ENCODE measurements around the gene LARGE1. TPM values are rescaled to one million over a fixed set of nuclear protein-coding genes. Genes with fewer than 3 reads are reported as not detected.

The LARGE1 gene
- total and polyA plus RNA-seq, 2 of the 8 experiments (the other 6 are each of a cell fraction or from before 2014, with no cell fraction given), result 43.7 to 83.0 TPM

GRCh38 chr22:33589297-33589696 lies 331.0 kb downstream of the LARGE1 start:
- H2AFZ ChIP-seq (ENCODE audit: low read length), result no peak overlapping the region
- H3K9ac ChIP-seq (replicated peaks in 1 of 4; ENCODE audit: extremely low read depth in 1 of 4, low read depth in 3 of 4, low read length in 3 of 4), result no peak overlapping the region
- H2BK12ac ChIP-seq (ENCODE audit: low read depth, low read length), result no peak overlapping the region
- H2BK120ac ChIP-seq (replicated peaks; ENCODE audit: low read depth, low read length), result no peak overlapping the region
- H2BK15ac ChIP-seq (ENCODE audit: low read length), result no peak overlapping the region
- no peak overlapping the region for H3K4me3 ChIP-seq (ENCODE audit: extremely low read depth in 1 of 4, insufficient read depth in 2 of 4, low read depth in 3 of 4, low read length in 4 of 4)
- no peaks in the 10 kb centered on the region for H3K36me3 ChIP-seq (ENCODE audit: control insufficient read depth in 2 of 4, insufficient read depth in 4 of 4, low read length in 3 of 4)
- H4K8ac ChIP-seq (ENCODE audit: extremely low read depth, insufficient read depth, low read length), result no peak overlapping the region
- H2AK5ac ChIP-seq (ENCODE audit: low read depth, low read length), result no peak overlapping the region
- H3K18ac ChIP-seq (ENCODE audit: extremely low read depth, low read length), result no peak overlapping the region
- H3K9me3 ChIP-seq (ENCODE audit: insufficient read depth in 2 of 2, low read depth in 1 of 2, low read length in 1 of 2), result no peaks in the 10 kb centered on the region
- CTCF ChIA-PET (ENCODE audit: partially characterized antibody), result interaction anchor here (0.7 kb wide), 1 partner anchor 14 kb away, joined by 3 read pairs; no protein-coding TSS in a partner anchor
- peaks cover 0 to 4% (median 2%) of the 10 kb centered on the region in 4 experiments; a peak in 1 of 7 replicates for H3K4me1 ChIP-seq (replicated peaks in 1 of 4; ENCODE audit: control insufficient read depth in 3 of 4, insufficient read depth in 4 of 4, low read length in 3 of 4)
- no peak overlapping the region for H3K4ac ChIP-seq (replicated peaks; ENCODE audit: insufficient read length, low read depth, low read length)
- FAIRE-seq, result no peak
- no peak overlapping the region for H3K23ac ChIP-seq (ENCODE audit: insufficient read length)
- no peak overlapping the region for H3K4me2 ChIP-seq (ENCODE audit: insufficient read depth in 1 of 2, low read depth in 2 of 2, low read length in 2 of 2)
- no peak overlapping the region for H3K27ac ChIP-seq (ENCODE audit: low read depth, low read length)
- no peaks in the 10 kb centered on the region; the same call in 1 of the 2 replicates for H3K79me1 ChIP-seq (ENCODE audit: low read depth, low read length)
- no peaks in the 10 kb centered on the region for H3K23me2 ChIP-seq (ENCODE audit: low read depth, low read length)
- H3K56ac ChIP-seq (replicated peaks; ENCODE audit: insufficient read length, low read depth, low read length), result no peak overlapping the region
- H4K20me1 ChIP-seq (replicated peaks in 1 of 2; ENCODE audit: control insufficient read depth in 1 of 2, insufficient read depth in 2 of 2, low read length in 2 of 2), result peaks cover 0 to 2% of the 10 kb centered on the region in 2 experiments
- no peak for TF ChIP-seq FOSL1 (IDR thresholded peaks at IDR 0.05; ENCODE audit: insufficient read depth, low read depth, low read length)
- no peak for TF ChIP-seq POLR2A (IDR thresholded peaks at IDR 0.05; ENCODE audit: control extremely low read depth in 1 of 2, low read depth in 2 of 2, low read length in 2 of 2)
- TF ChIP-seq SIN3A (conservative IDR thresholded peaks at IDR 0.05 in 1 of 2, IDR thresholded peaks at IDR 0.05 in 1 of 2; ENCODE audit: low read depth in 1 of 2, low read length in 2 of 2), result no peak
- H3K14ac ChIP-seq (ENCODE audit: insufficient read length), result no peak overlapping the region
- no peak overlapping the region for H2BK20ac ChIP-seq (ENCODE audit: low read length)
- no peak overlapping the region for H4K5ac ChIP-seq (ENCODE audit: insufficient read length, low read depth, low read length)
- 0 out of 4 replicates have a peak, but pooled peaks cover 0 to 3% of the 10 kb centered on the region in 2 experiments for H3K79me2 ChIP-seq (ENCODE audit: control insufficient read depth in 1 of 2, insufficient read depth in 2 of 2, low read length in 2 of 2)
- POLR2A ChIA-PET (ENCODE audit: partially characterized antibody), result no interaction called here
- H4K91ac ChIP-seq (replicated peaks; ENCODE audit: insufficient read length, low read length), result no peak overlapping the region
- DNase-seq (ENCODE audit: low read depth in 1 of 2, low spot score in 2 of 2), result no peak
- no peaks in the 10 kb centered on the region for H3K27me3 ChIP-seq (replicated peaks in 1 of 4; ENCODE audit: control insufficient read depth in 3 of 4, extremely low read depth in 1 of 4, insufficient read depth in 3 of 4, low read length in 3 of 4)
- no peak overlapping the region for H2BK5ac ChIP-seq (ENCODE audit: low read depth, low read length)
